Measurements from ENCODE around the gene KDM5D.

KDM5D gene

DNA sequence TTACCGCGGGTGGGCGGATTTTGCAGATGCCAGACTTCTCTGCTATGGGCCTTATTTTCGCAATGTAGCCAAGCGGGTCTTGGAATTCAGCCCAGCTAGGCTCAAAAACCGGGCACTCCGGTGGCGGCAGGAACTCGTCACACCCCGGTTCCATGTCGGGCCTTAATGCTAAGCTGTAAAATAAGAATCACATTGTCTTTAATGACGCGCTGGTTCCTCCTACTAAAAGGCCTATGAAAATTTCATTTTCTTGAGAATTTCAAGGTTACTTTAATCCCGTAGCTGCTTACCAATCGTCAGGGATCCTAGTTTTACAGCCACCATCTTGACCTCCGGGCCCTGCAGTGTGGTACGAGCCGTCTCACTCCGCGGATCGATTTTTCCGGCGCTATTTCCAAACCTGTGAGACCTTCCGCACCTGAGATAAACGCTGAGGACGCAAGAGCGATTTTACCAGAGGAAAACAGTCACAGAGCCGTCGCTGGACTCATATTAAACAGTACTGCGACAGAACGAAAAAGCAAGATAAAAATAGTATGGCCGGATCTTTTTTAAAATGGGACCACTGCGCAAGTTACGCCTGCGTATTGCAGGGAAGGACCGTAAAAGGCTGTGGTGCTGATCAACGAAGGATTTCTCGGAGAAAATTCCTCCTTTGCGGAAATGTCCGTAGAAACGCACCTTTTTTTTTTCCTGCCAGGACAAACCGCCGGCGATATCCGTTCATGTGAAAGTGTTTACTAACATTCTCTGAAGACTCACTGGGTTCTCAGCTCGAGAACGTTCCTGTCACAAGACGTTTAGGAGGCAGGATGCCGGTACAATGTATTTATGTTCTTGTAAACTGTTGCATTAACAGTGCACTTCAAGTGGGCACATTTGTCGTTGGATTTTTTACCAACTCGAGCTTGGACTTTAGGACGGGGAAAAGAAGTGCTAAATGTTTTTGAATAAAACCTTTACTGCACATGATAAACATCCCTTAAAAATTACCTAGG, at the start of gene KDM5D:
Gene KDM5D (minus strand): TSS at position 346 of the 998 bp plus-strand sequence. CDS start 192 bp downstream, at position 154.
- no peak within 1 kb of the TSS for H3K27ac ChIP-seq
- TF ChIP-seq CTCF (conservative IDR thresholded peaks at IDR 0.05): no peak
- TF ChIP-seq ZFX (IDR thresholded peaks at IDR 0.05): no peak

- no peak overlapping the region for H3K27ac ChIP-seq
- no peak for TF ChIP-seq CTCF (conservative IDR thresholded peaks at IDR 0.05)
- TF ChIP-seq ZFX (IDR thresholded peaks at IDR 0.05): no peak
Observed at GRCh38 chrY:19768375-19768774, 23.8 kb upstream of the KDM5D start.

- TF ChIP-seq ZFX (IDR thresholded peaks at IDR 0.05) (no peak), CTCF (conservative IDR thresholded peaks at IDR 0.05) (no peak)
- no peak overlapping the region for H3K27ac ChIP-seq
Observed at GRCh38 chrY:19743331-19743730, 1.2 kb downstream of the KDM5D start.

DNA sequence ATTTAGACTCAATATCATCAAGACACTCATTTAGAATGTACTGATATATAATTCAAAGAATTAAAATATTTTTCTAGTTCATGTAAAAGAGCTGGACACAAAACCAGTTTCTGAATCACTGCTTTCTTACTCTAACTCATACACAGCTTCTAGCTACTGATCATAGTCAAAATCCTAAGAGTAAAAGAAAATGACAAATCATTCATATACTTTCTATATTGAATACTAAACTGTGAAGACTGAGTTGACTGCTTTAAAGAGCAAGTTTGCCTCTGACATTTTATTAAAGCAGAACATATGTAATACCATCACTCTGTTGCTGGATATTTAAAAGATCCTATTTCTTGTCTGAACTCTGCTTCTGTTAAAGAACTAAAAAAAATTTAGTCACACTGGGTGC, 2.4 kb downstream of the KDM5D start:
- TF ChIP-seq ZFX (IDR thresholded peaks at IDR 0.05): no peak
- no peak for TF ChIP-seq CTCF (conservative IDR thresholded peaks at IDR 0.05)
- no peak overlapping the region for H3K27ac ChIP-seq

DNA sequence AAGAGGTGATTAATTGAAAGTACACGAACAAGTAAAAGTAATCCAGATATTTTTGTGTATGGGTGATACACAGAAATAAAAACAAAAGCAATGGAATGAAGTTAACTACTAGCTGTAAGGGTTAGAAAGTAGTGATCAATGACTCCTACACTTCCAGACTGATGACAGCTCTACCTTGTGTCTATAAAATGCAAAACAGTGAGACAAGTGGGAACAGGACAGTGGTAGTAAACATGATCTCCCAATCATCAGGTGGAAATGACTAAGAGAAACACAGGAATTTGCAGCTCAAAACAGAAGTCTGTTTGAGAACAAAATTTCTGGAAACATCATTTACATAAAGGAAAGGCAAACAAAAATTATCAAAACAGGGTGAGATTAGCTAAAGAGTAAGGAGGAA, 10.1 kb downstream of the KDM5D start:
- no peak overlapping the region for H3K27ac ChIP-seq
- TF ChIP-seq ZFX (IDR thresholded peaks at IDR 0.05) (no peak), CTCF (conservative IDR thresholded peaks at IDR 0.05) (no peak)

- TF ChIP-seq CTCF (conservative IDR thresholded peaks at IDR 0.05) (no peak), ZFX (IDR thresholded peaks at IDR 0.05) (no peak)
Observed at GRCh38 chrY:19717950-19718349, 26.6 kb downstream of the KDM5D start.

DNA sequence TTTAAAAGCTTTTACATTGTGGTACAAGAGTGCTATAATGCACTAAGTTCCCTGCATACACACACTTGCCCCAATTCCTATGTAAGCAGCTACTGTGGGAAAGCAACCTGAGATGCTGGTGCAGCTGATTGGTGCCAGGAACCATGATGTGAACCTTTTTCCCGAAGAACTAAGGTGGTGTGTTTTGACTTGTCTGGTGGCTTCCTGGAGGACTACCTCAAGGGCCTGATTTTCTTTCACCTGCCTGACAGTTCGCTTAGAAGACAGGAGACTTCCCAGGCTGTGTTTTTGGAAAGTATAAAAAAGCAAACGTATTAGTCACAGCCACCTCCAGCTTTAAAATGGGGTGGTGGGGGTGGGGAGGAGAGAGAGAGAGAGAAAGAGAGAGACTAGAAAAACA, 27.4 kb downstream of the KDM5D start:
- no peak for TF ChIP-seq CTCF (conservative IDR thresholded peaks at IDR 0.05)
- TF ChIP-seq ZFX (IDR thresholded peaks at IDR 0.05): no peak
- no peak overlapping the region for H3K27ac ChIP-seq

More at GRCh38 chrY:19717950-19718349, 26.6 kb downstream of the KDM5D start:
- H3K27ac ChIP-seq: no peak overlapping the region
